ENCODE measurements around the gene GABRR3. TPM values are rescaled to one million over a fixed set of nuclear protein-coding genes. Genes with fewer than 3 reads are reported as not detected.

GABRR3 gene
- polyA plus RNA-seq, 1 of the 3 experiments (the other 2 are of a cell fraction) = not detected

- TF ChIP-seq, protein P1, sequence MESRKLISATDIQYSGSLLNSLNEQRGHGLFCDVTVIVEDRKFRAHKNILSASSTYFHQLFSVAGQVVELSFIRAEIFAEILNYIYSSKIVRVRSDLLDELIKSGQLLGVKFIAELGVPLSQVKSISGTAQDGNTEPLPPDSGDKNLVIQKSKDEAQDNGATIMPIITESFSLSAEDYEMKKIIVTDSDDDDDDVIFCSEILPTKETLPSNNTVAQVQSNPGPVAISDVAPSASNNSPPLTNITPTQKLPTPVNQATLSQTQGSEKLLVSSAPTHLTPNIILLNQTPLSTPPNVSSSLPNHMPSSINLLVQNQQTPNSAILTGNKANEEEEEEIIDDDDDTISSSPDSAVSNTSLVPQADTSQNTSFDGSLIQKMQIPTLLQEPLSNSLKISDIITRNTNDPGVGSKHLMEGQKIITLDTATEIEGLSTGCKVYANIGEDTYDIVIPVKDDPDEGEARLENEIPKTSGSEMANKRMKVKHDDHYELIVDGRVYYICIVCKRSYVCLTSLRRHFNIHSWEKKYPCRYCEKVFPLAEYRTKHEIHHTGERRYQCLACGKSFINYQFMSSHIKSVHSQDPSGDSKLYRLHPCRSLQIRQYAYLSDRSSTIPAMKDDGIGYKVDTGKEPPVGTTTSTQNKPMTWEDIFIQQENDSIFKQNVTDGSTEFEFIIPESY (IDR thresholded peaks at IDR 0.05; ENCODE audit: borderline replicate concordance, low read depth) = no peak
- TF ChIP-seq TCF12 (IDR thresholded peaks at IDR 0.05) (no peak), RCOR1 (IDR thresholded peaks at IDR 0.05; ENCODE audit: low read length) (no peak)
Measured at GRCh38 chr3:97935842-97936241, 99.3 kb downstream of the GABRR3 start (continued).

Other genes starting within 250 kb of the GABRR3 start
- 2.4 and 2.8 TPM in 2 replicates for gene CRYBG3, start 213.3 kb downstream of the GABRR3 start, polyA plus RNA-seq (2012; rRNA removed)
- gene RIOX2, start 62.9 kb downstream of the GABRR3 start, polyA plus RNA-seq (2012; rRNA removed) = 12.9 and 20.3 TPM in 2 replicates
- gene OR5AC2, start 51.9 kb upstream of the GABRR3 start, polyA plus RNA-seq (2012; rRNA removed) = not detected in 2 replicates
- gene OR5H1, start 95.4 kb upstream of the GABRR3 start, polyA plus RNA-seq (2012; rRNA removed) = not detected in 2 replicates
- not detected in 2 replicates for gene OR5H14, start 112.2 kb upstream of the GABRR3 start, polyA plus RNA-seq (2012; rRNA removed)
- gene OR5H15, start 131.4 kb upstream of the GABRR3 start, polyA plus RNA-seq (2012; rRNA removed) = not detected in 2 replicates
- gene OR5H6, start 228.9 kb upstream of the GABRR3 start, polyA plus RNA-seq (2012; rRNA removed) = not detected in 2 replicates
- gene OR5H2, start 247.2 kb upstream of the GABRR3 start, polyA plus RNA-seq (2012; rRNA removed) = not detected in 2 replicates